SK-N-SH (cell line): ENCODE results near the gene HDAC8. TPM values are rescaled to one million over a fixed set of nuclear protein-coding genes. Genes with fewer than 3 reads are reported as not detected.

Experiments used
- CTCF ChIA-PET: fragments of 300-600, 350-600 bp; formaldehyde crosslinking; extraction: SDS; loops from one replicate; lab custom pipeline; 2021; lab: Yijun Ruan, JAX
- POLR2A ChIA-PET: fragments of 350-600 bp; sonication (Branson Sonifier 250); formaldehyde crosslinking; extraction: SDS; loops from one replicate; lab custom pipeline; 2020; ENCODE audit warnings: antibody characterized with exemption, inconsistent platforms; lab: Yijun Ruan, JAX
- DNase-seq: peaks from one replicate; pipeline ENCODE4 v3.0.0; 2012
- H2AFZ ChIP-seq: fragments of 200-600 bp; sonication (generic); 2 replicates; pipeline ENCODE4 v1.8.1; 2016; ENCODE audit warnings: antibody characterized with exemption, mild to moderate bottlenecking, low read depth
- H3F3A ChIP-seq: fragments of 200-600 bp; sonication (generic); replicated peaks from 2 replicates; pipeline ENCODE3; 2016; ENCODE audit warnings: antibody characterized with exemption, mild to moderate bottlenecking; ENCODE audit not compliant: insufficient read depth
- H3K27ac ChIP-seq, 2 experiments: fragments of 200-500 bp in 1 of 2; fragments of 200-600 bp in 1 of 2; sonication (Bioruptor generic) in 1 of 2; sonication (generic), shearing (Covaris generic) in 1 of 2; 2 replicates each; pipeline versions ENCODE4 v1.5.1 to v1.6.1; 2014 to 2016; ENCODE audit warnings: low read depth in 2 of 2, inconsistent platforms in 1 of 2, low read length in 1 of 2, mild to moderate bottlenecking in 1 of 2, mixed read lengths in 1 of 2
- H3K27me3 ChIP-seq: fragments of 200-600 bp; sonication (generic), shearing (Covaris generic); 2 replicates; pipeline ENCODE4 v1.6.1; 2016; ENCODE audit warnings: mixed run types; ENCODE audit not compliant: insufficient read depth
- H3K36me3 ChIP-seq, 2 experiments: fragments of 200-500 bp in 1 of 2; fragments of 200-600 bp in 1 of 2; sonication (Bioruptor generic) in 1 of 2; sonication (generic) in 1 of 2; replicated peaks in 1 of 2; 2 replicates each; pipeline versions ENCODE3 to v1.5.1; 2014 to 2016; ENCODE audit warnings: low read length in 1 of 2, mild to moderate bottlenecking in 1 of 2; ENCODE audit not compliant: insufficient read depth in 2 of 2, control insufficient read depth in 1 of 2
- H3K4me1 ChIP-seq, 2 experiments: fragments of 200-500 bp in 1 of 2; fragments of 200-600 bp in 1 of 2; sonication (Bioruptor generic) in 1 of 2; sonication (generic), shearing (Covaris generic) in 1 of 2; 2 replicates each; pipeline versions ENCODE4 v1.5.1 to v1.6.1; 2014 to 2016; ENCODE audit warnings: low read depth in 1 of 2, low read length in 1 of 2, mixed run types in 1 of 2; ENCODE audit not compliant: insufficient read depth in 2 of 2, control insufficient read depth in 1 of 2
- H3K4me2 ChIP-seq: fragments of 200-600 bp; sonication (generic), shearing (Covaris generic); 2 replicates; pipeline ENCODE4 v1.6.1; 2017; ENCODE audit warnings: mixed run types
- H3K4me3 ChIP-seq, 2 experiments: fragments of 200-500 bp in 1 of 2; fragments of 200-600 bp in 1 of 2; sonication (Bioruptor generic) in 1 of 2; sonication (generic), shearing (Covaris generic) in 1 of 2; 2 replicates each; pipeline versions ENCODE4 v1.5.1 to v1.8.1; 2014 to 2016; ENCODE audit warnings: low read depth in 2 of 2, inconsistent platforms in 1 of 2, low read length in 1 of 2, mild to moderate bottlenecking in 1 of 2, mixed read lengths in 1 of 2, moderate library complexity in 1 of 2
- H3K79me2 ChIP-seq: fragments of 200-600 bp; sonication (generic); 2 replicates; pipeline ENCODE4 v1.8.1; 2017; ENCODE audit warnings: mild to moderate bottlenecking; ENCODE audit not compliant: insufficient read depth
- H3K9ac ChIP-seq: fragments of 200-600 bp; sonication (generic); 2 replicates; pipeline ENCODE4 v1.6.1; 2017; ENCODE audit warnings: mixed run types
- H3K9me2 ChIP-seq: fragments of 200-600 bp; sonication (generic); 2 replicates; pipeline ENCODE4 v1.6.1; 2017; ENCODE audit warnings: mixed run types
- H3K9me3 ChIP-seq: fragments of 200-600 bp; sonication (generic); 2 replicates; pipeline ENCODE4 v1.6.1; 2017; ENCODE audit warnings: mixed run types, mild to moderate bottlenecking, moderate library complexity
- H4K20me1 ChIP-seq: fragments of 200-600 bp; sonication (generic); 2 replicates; pipeline ENCODE4 v1.6.1; 2017; ENCODE audit warnings: mild to moderate bottlenecking, mixed run types; ENCODE audit not compliant: insufficient read depth
- ELF1 ChIP-seq: IDR thresholded peaks from 2 replicates; pipeline ENCODE4 v1.4.0; 2012
- EP300 ChIP-seq, 2 experiments: IDR thresholded peaks; 2 replicates each; pipeline versions ENCODE4 v1.4.0 to v1.6.1; 2012; ENCODE audit warnings: borderline replicate concordance in 1 of 2, low read depth in 1 of 2, low read length in 1 of 2
- EZH2phosphoT487 ChIP-seq: fragments of 200-600 bp; sonication (generic); IDR thresholded peaks from 2 replicates; pipeline ENCODE4 v1.6.1; 2017; ENCODE audit warnings: low read depth, mixed run types, mild to moderate bottlenecking, antibody characterized with exemption, moderate library complexity, borderline replicate concordance
- FOSL2 ChIP-seq: IDR thresholded peaks from 2 replicates; pipeline ENCODE4 v1.4.0; 2012; ENCODE audit warnings: low read depth, mild to moderate bottlenecking, moderate library complexity, borderline replicate concordance
- JUND ChIP-seq: IDR thresholded peaks from 2 replicates; pipeline ENCODE4 v1.4.0; 2012
- MEF2A ChIP-seq: IDR thresholded peaks from 2 replicates; pipeline ENCODE4 v1.4.0; 2012; ENCODE audit warnings: low read depth, borderline replicate concordance
- MXI1 ChIP-seq: IDR thresholded peaks from 2 replicates; pipeline ENCODE4 v1.6.1; 2012; ENCODE audit warnings: mild to moderate bottlenecking, low read depth, low read length, improper control_type of control experiment
- NRF1 ChIP-seq: IDR thresholded peaks from 2 replicates; pipeline ENCODE4 v1.6.1; 2012; ENCODE audit warnings: low read depth, mild to moderate bottlenecking, low read length
- POLR2AphosphoS5 ChIP-seq: IDR thresholded peaks from 2 replicates; pipeline ENCODE4 v1.6.1; 2012; ENCODE audit warnings: low read depth, low read length
- RAD21 ChIP-seq: IDR thresholded peaks from 2 replicates; pipeline ENCODE4 v1.6.1; 2012; ENCODE audit warnings: mild to moderate bottlenecking, low read length
- RFX5 ChIP-seq: IDR thresholded peaks from 2 replicates; pipeline ENCODE4 v1.6.1; 2012; ENCODE audit warnings: mild to moderate bottlenecking, improper control_type of control experiment, low read length
- RXRA ChIP-seq: IDR thresholded peaks from 2 replicates; pipeline ENCODE4 v1.4.0; 2012; ENCODE audit warnings: low read depth, mild to moderate bottlenecking, borderline replicate concordance
- TCF12 ChIP-seq: IDR thresholded peaks from 2 replicates; pipeline ENCODE4 v1.4.0; 2012
- TEAD4 ChIP-seq: IDR thresholded peaks from 2 replicates; pipeline ENCODE4 v1.4.0; 2012; ENCODE audit warnings: mild to moderate bottlenecking, borderline replicate concordance; ENCODE audit not compliant: insufficient read depth
- YY1 ChIP-seq: IDR thresholded peaks from 2 replicates; pipeline ENCODE4 v1.4.0; 2012; ENCODE audit warnings: low read depth, mild to moderate bottlenecking
- WGBS: methylation state at CpG from one replicate; pipeline ENCODE4 v1.1.6; 2017; ENCODE audit warnings: low lambda C conversion rate; 5-methylcytosine and 5-hydroxymethylcytosine counted together
- polyA plus RNA-seq, 3 experiments: library from polyadenylated mRNA; depleted of rRNA; stranded (reverse); fragments of >200 nt; gene quantifications; 2 replicates each; pipeline ENCODE4 v1.2.3, GENCODE V29; 2012
- TF ChIP-seq, protein P1 (sequence below): IDR thresholded peaks from 2 replicates; pipeline ENCODE4 v1.6.1; 2012; ENCODE audit warnings: mild to moderate bottlenecking, low read depth, low read length, moderate library complexity
- TF ChIP-seq, protein P2 (sequence below): fragments of 150-350 bp; IDR thresholded peaks from 2 replicates; pipeline ENCODE4 v1.6.1; 2017; ENCODE audit warnings: antibody characterized with exemption, low read length, low read depth, borderline replicate concordance

HDAC8 gene
- polyA plus RNA-seq, 1 of the 3 experiments (the other 2 are of a cell fraction) = 30.6 TPM

DNA sequence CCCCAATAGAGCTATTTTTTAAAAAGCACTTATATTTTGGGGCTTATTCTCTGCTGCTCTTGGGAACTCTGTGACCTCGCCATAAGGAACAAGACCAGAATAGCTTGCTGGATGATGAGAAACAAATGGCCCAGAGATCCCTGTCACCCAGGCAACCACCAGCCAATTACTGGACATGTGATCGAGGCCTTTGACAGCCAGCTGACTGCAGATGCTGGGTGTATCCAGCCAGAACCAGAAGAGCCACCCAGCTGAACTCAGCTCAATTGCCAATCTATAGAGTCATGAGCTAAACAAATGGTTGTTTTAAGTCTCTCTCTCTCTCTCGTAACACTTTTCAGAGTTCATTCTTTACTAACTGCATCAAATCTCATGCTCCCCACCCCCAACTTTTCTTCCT is 242.5 kb downstream of the HDAC8 start:
- TF ChIP-seq JUND (no peak), POLR2AphosphoS5 (no peak), EZH2phosphoT487 (no peak), TCF12 (no peak), ELF1 (no peak), NRF1 (no peak), YY1 (no peak)
- TF ChIP-seq, protein P1, sequence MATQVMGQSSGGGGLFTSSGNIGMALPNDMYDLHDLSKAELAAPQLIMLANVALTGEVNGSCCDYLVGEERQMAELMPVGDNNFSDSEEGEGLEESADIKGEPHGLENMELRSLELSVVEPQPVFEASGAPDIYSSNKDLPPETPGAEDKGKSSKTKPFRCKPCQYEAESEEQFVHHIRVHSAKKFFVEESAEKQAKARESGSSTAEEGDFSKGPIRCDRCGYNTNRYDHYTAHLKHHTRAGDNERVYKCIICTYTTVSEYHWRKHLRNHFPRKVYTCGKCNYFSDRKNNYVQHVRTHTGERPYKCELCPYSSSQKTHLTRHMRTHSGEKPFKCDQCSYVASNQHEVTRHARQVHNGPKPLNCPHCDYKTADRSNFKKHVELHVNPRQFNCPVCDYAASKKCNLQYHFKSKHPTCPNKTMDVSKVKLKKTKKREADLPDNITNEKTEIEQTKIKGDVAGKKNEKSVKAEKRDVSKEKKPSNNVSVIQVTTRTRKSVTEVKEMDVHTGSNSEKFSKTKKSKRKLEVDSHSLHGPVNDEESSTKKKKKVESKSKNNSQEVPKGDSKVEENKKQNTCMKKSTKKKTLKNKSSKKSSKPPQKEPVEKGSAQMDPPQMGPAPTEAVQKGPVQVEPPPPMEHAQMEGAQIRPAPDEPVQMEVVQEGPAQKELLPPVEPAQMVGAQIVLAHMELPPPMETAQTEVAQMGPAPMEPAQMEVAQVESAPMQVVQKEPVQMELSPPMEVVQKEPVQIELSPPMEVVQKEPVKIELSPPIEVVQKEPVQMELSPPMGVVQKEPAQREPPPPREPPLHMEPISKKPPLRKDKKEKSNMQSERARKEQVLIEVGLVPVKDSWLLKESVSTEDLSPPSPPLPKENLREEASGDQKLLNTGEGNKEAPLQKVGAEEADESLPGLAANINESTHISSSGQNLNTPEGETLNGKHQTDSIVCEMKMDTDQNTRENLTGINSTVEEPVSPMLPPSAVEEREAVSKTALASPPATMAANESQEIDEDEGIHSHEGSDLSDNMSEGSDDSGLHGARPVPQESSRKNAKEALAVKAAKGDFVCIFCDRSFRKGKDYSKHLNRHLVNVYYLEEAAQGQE = no peak
- Histone ChIP-seq H3K4me3 (no peak overlapping the region), H3K9ac (no peak overlapping the region), H2AFZ (no peak overlapping the region), H3K4me1 (no peaks in the 10 kb centered on the region), H3F3A (no peaks in the 10 kb centered on the region), H4K20me1 (no peaks in the 10 kb centered on the region), H3K27ac (no peak overlapping the region), H3K27me3 (no peaks in the 10 kb centered on the region), H3K9me2 (no peaks in the 10 kb centered on the region), H3K9me3 (no peaks in the 10 kb centered on the region), H3K36me3 (no peaks in the 10 kb centered on the region), H3K79me2 (no peaks in the 10 kb centered on the region), H3K4me2 (no peak overlapping the region)
- WGBS = 100% methylated on average over 2 of the region's 3 CpGs
- DNase-seq = no peak
- ChIA-PET CTCF (no interaction called here), POLR2A (no interaction called here)

DNA sequence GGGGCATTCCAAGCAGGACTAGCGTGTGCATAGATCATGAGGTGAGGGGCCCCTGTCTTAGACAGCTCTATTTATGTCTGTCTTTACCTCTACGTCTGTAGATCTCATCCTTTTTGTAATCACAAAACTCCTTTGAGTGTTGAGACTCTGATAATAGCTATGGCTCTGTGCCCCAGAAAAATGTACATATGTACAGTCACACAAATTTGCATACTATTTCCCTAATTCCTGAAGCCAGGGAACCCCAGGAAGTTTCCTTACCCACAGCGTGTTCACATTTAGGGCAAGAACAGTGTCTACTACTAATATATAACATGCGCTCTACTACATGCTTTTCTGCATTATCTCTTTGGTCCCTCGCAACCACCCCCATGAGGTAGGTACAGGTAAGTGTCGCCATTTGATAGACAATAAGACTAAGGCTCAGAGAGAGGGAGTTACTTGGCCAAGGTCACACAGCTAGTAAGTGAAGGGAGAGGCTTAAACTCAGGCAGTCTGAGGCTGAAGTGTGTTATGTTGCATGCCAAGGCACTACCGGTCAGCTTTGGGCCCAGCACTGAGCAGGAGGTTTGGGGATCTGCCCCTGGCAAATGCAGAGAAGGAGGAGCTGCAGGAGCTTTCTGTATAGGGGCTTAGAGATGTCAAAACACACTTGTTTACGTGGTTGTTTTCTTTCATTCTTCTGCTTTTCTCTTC is 245.9 kb downstream of the HDAC8 start:
- Histone ChIP-seq H3K4me2 (no peak overlapping the region), H4K20me1 (no peaks in the 10 kb centered on the region), H3K9ac (no peak overlapping the region), H3F3A (no peaks in the 10 kb centered on the region), H3K4me1 (no peaks in the 10 kb centered on the region), H3K9me3 (no peaks in the 10 kb centered on the region), H3K27ac (no peak overlapping the region), H3K9me2 (no peaks in the 10 kb centered on the region), H3K4me3 (no peak overlapping the region), H2AFZ (no peak overlapping the region), H3K36me3 (no peaks in the 10 kb centered on the region), H3K79me2 (no peaks in the 10 kb centered on the region), H3K27me3 (no peaks in the 10 kb centered on the region)
- no peak for DNase-seq
- ChIA-PET POLR2A (no interaction called here), CTCF (no interaction called here)
- TF ChIP-seq YY1 (no peak), TEAD4 (no peak), RXRA (no peak), MEF2A (no peak), POLR2AphosphoS5 (no peak), RFX5 (no peak), RAD21 (no peak), EP300 (IDR thresholded peaks at IDR 0.05; ENCODE audit: borderline replicate concordance in 1 of 2, low read depth in 1 of 2, low read length in 1 of 2) (no peak), EZH2phosphoT487 (no peak), TCF12 (no peak), NRF1 (no peak), FOSL2 (no peak), MXI1 (no peak)
- TF ChIP-seq, protein P1 = no peak
- TF ChIP-seq, protein P2, sequence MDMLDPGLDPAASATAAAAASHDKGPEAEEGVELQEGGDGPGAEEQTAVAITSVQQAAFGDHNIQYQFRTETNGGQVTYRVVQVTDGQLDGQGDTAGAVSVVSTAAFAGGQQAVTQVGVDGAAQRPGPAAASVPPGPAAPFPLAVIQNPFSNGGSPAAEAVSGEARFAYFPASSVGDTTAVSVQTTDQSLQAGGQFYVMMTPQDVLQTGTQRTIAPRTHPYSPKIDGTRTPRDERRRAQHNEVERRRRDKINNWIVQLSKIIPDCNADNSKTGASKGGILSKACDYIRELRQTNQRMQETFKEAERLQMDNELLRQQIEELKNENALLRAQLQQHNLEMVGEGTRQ = no peak
- 85% methylated on average over 8 of the region's 8 CpGs for WGBS
